Neural crest cell (in vitro differentiated cells): Measurements from ENCODE around the gene USP51. TPM values are rescaled to one million over a fixed set of nuclear protein-coding genes. Genes with fewer than 3 reads are reported as not detected.

Experiments used
- microRNA-seq: library from miRNA; unstranded; fragments of <30 nt; microRNA quantifications from one replicate; pipeline ENCODE4, GENCODE V29; 2020
- total RNA-seq: library from RNA; stranded (reverse); gene quantifications from 2 replicates; pipeline ENCODE4 v1.2.1, GENCODE V29; 2021

USP51 gene
- total RNA-seq, 1 donor from 2014 or later: 9.9 TPM

Small RNAs within 50 kb of the gene (microRNA-seq; reads per million reads assigned to microRNA genes)
- gene MIR4536-1 (not detected), gene MIR4536-2 (not detected)

Other genes with a start within 250 kb of the USP51 start
- gene PAGE3, start 224.9 kb downstream of the USP51 start, total RNA-seq: not detected in 2 replicates
- 24.8 and 27.5 TPM in 2 replicates for gene MAGEH1, start 37.7 kb downstream of the USP51 start, total RNA-seq
- gene FOXR2, start 133.6 kb upstream of the USP51 start, total RNA-seq: not detected in 2 replicates
- gene RRAGB, start 227.9 kb upstream of the USP51 start, total RNA-seq: 13.9 and 14.6 TPM in 2 replicates